GM12878 (cell line): ENCODE measurements around the gene ALDOB. TPM values are rescaled to one million over a fixed set of nuclear protein-coding genes. Genes with fewer than 3 reads are reported as not detected.

Experiments
- ATAC-seq: fragments of 200-7000 bp; cut with Tn5 transposase; 3 replicates; pipeline ENCODE4 v1.9.1; 2020; ENCODE audit warnings: mild to moderate bottlenecking, moderate library complexity
- BruUV-seq: library from RNA; stranded (reverse); fragments of 400-500 nt; replicated peaks from 2 replicates; lab custom pipeline; 2021; lab: Mats Ljungman, UMichigan
- CTCF ChIA-PET: fragments of 300-600 bp; sonication (Branson Sonifier 250); formaldehyde crosslinking; extraction: SDS; loops from one replicate; lab custom pipeline; 2021; ENCODE audit warnings: inconsistent platforms; lab: Yijun Ruan, JAX
- POLR2A ChIA-PET: fragments of 350-600 bp; formaldehyde crosslinking; extraction: SDS; loops from one replicate; lab custom pipeline; 2021; ENCODE audit warnings: inconsistent platforms; lab: Charles Lee
- RAD21 ChIA-PET: fragments of 300-600 bp; sonication (Branson Sonifier 250); formaldehyde crosslinking; loops from one replicate; lab custom pipeline; 2023; ENCODE audit warnings: antibody characterized with exemption; ENCODE audit not compliant: unreplicated experiment; lab: Charles Lee
- SMC1A ChIA-PET: fragments of 300-600 bp; sonication (Branson Sonifier 250); formaldehyde crosslinking; loops from one replicate; lab custom pipeline; 2023; ENCODE audit not compliant: unreplicated experiment, uncharacterized antibody; lab: Charles Lee
- DNase-seq: peaks from one replicate; pipeline ENCODE4 v3.0.0-alpha.2; 2011; ENCODE audit warnings: low read depth, low spot score
- FAIRE-seq: peaks from 3 replicates; lab custom pipeline; 2011; peaks lifted over from hg19 to GRCh38; lab: Jason Lieb, UNC
- H2AFZ ChIP-seq: 2 replicates; pipeline ENCODE4 v1.6.0; 2011; ENCODE audit warnings: low read depth, low read length, control low read depth; ENCODE audit not compliant: control insufficient read depth
- H3K27ac ChIP-seq: 2 replicates; pipeline ENCODE4 v1.5.1; 2011; ENCODE audit warnings: control low read depth; ENCODE audit not compliant: control insufficient read depth, insufficient read depth
- H3K27me3 ChIP-seq, 2 experiments: replicated peaks in 1 of 2; 2 replicates each; pipeline versions ENCODE4 v1.6.0 to v1.6.1; 2011; ENCODE audit warnings: low read length in 1 of 2; ENCODE audit not compliant: control insufficient read depth in 2 of 2, insufficient read depth in 2 of 2
- H3K36me3 ChIP-seq, 2 experiments: 2 replicates each; pipeline ENCODE4 v1.5.1; 2011; ENCODE audit warnings: low read length in 1 of 2; ENCODE audit not compliant: control insufficient read depth in 2 of 2, insufficient read depth in 2 of 2
- H3K4me1 ChIP-seq: 2 replicates; pipeline ENCODE4 v1.6.1; 2011; ENCODE audit warnings: mild to moderate bottlenecking, low read length, moderate library complexity, mixed read lengths; ENCODE audit not compliant: control insufficient read depth, insufficient read depth
- H3K4me2 ChIP-seq: 2 replicates; pipeline ENCODE4 v1.6.0; 2011; ENCODE audit warnings: control low read depth; ENCODE audit not compliant: control insufficient read depth, insufficient read depth
- H3K4me3 ChIP-seq: fragments of 200-600 bp; sonication (generic); 2 replicates; pipeline ENCODE4 v1.5.1; 2016
- H3K79me2 ChIP-seq: 2 replicates; pipeline ENCODE4 v1.6.0; 2011; ENCODE audit warnings: low read length; ENCODE audit not compliant: control insufficient read depth, insufficient read depth
- H3K9ac ChIP-seq: 2 replicates; pipeline ENCODE4 v1.8.0; 2011; ENCODE audit warnings: low read length, control low read depth, mixed read lengths; ENCODE audit not compliant: control insufficient read depth, insufficient read depth
- H3K9me3 ChIP-seq: replicated peaks from 3 replicates; pipeline ENCODE4 v1.5.1; 2011; ENCODE audit warnings: mild to moderate bottlenecking, low read length; ENCODE audit not compliant: control insufficient read depth, insufficient read depth
- H4K20me1 ChIP-seq: 2 replicates; pipeline ENCODE4 v1.6.0; 2011; ENCODE audit not compliant: control insufficient read depth, insufficient read depth
- ATF3 ChIP-seq: IDR thresholded peaks from 2 replicates; pipeline ENCODE4 v1.6.1; 2011; ENCODE audit warnings: low read depth, mild to moderate bottlenecking, low read length, moderate library complexity, borderline replicate concordance; ENCODE audit errors: extremely low read depth
- BHLHE40 ChIP-seq, 2 experiments: fragments of 450-650 bp in 1 of 2; IDR thresholded peaks; 2 replicates each; pipeline ENCODE4 v1.6.1; 2011 to 2017; ENCODE audit warnings: low read depth in 2 of 2, borderline replicate concordance in 1 of 2, improper control_type of control experiment in 1 of 2, low read length in 1 of 2, mild to moderate bottlenecking in 1 of 2
- CHD1 ChIP-seq: IDR thresholded peaks from 2 replicates; pipeline ENCODE4 v1.6.1; 2012; ENCODE audit warnings: low read depth, low read length, improper control_type of control experiment
- CHD4 ChIP-seq: fragments of 200-600 bp; sonication (generic); IDR thresholded peaks from 2 replicates; pipeline ENCODE4 v1.6.1; 2016; ENCODE audit warnings: mild to moderate bottlenecking
- FOS ChIP-seq: IDR thresholded peaks from 3 replicates; pipeline ENCODE4 v1.6.1; 2011; ENCODE audit warnings: borderline replicate concordance; ENCODE audit not compliant: insufficient read length; ENCODE audit errors: extremely low read depth
- IRF3 ChIP-seq: fragments of 450-650 bp; IDR thresholded peaks from 2 replicates; pipeline ENCODE4 v1.6.1; 2014; ENCODE audit warnings: mild to moderate bottlenecking
- NFIC ChIP-seq: IDR thresholded peaks from 2 replicates; pipeline ENCODE4 v1.6.1; 2012; ENCODE audit warnings: low read depth, mild to moderate bottlenecking, inconsistent platforms, low read length, moderate library complexity
- NR2C1 ChIP-seq: fragments of 450-650 bp; IDR thresholded peaks from 2 replicates; pipeline ENCODE4 v1.6.1; 2017; ENCODE audit warnings: antibody characterized with exemption, mild to moderate bottlenecking, moderate library complexity
- PKNOX1 ChIP-seq: fragments of 450-650 bp; IDR thresholded peaks from 2 replicates; pipeline ENCODE4 v1.6.1; 2016; ENCODE audit warnings: mild to moderate bottlenecking
- SMARCA5 ChIP-seq: fragments of 450-650 bp; IDR thresholded peaks from 2 replicates; pipeline ENCODE4 v1.6.1; 2017; ENCODE audit warnings: mild to moderate bottlenecking
- SPI1 ChIP-seq: IDR thresholded peaks from 2 replicates; pipeline ENCODE4 v1.6.1; 2011; ENCODE audit warnings: low read depth, mild to moderate bottlenecking, low read length, moderate library complexity, borderline replicate concordance; ENCODE audit not compliant: insufficient read depth
- SUPT20H ChIP-seq: IDR thresholded peaks from 2 replicates; pipeline ENCODE4 v1.6.1; 2011; ENCODE audit warnings: low read depth, mild to moderate bottlenecking, low read length, moderate library complexity, borderline replicate concordance; ENCODE audit not compliant: control insufficient read depth
- TCF12 ChIP-seq: IDR thresholded peaks from 2 replicates; pipeline ENCODE4 v1.6.1; 2011; ENCODE audit warnings: low read depth, mild to moderate bottlenecking, low read length
- ZBED1 ChIP-seq: IDR thresholded peaks from 2 replicates; pipeline ENCODE4 v1.6.1; 2016; ENCODE audit warnings: borderline replicate concordance
- ZNF207 ChIP-seq: fragments of 450-650 bp; IDR thresholded peaks from 2 replicates; pipeline ENCODE4 v1.6.1; 2014; ENCODE audit warnings: antibody characterized with exemption, mild to moderate bottlenecking, borderline replicate concordance
- ZNF217 ChIP-seq: fragments of 450-650 bp; IDR thresholded peaks from 2 replicates; pipeline ENCODE4 v1.6.1; 2017; ENCODE audit warnings: antibody characterized with exemption, mild to moderate bottlenecking
- ZSCAN29 ChIP-seq: fragments of 450-650 bp; IDR thresholded peaks from 2 replicates; pipeline ENCODE4 v1.6.1; 2017; ENCODE audit warnings: mild to moderate bottlenecking, moderate library complexity
- WGBS: methylation state at CpG from one replicate; pipeline ENCODE4 v1.1.6; 2016; ENCODE audit warnings: low lambda C conversion rate; ENCODE audit not compliant: insufficient replicate concordance, insufficient coverage; ENCODE audit errors: missing lambda C conversion rate; 5-methylcytosine and 5-hydroxymethylcytosine counted together
- in situ Hi-C: fragments of 300-500 bp; cut with MboI; formaldehyde crosslinking; loops from 9 replicates; pipeline ENCODE4 v1.14.3; 2018; ENCODE audit warnings: mixed read lengths
- intact Hi-C: fragments of 100-400 bp; cut with micrococcal nuclease; formaldehyde crosslinking; loops from one replicate; pipeline ENCODE4 v1.14.2; 2022; ENCODE audit not compliant: unreplicated experiment
- polyA plus RNA-seq, 11 experiments: library from polyadenylated mRNA; depleted of rRNA in 4 of 11; unstranded in 6 of 11; stranded (reverse) in 5 of 11; fragments of >200 nt; fragmentation: Nextera tagmentation in 4 of 11; fragmentation: Illumina TruSeq in 1 of 11; extraction: Ambion mirVana in 4 of 11; extraction: Trizol in 1 of 11; gene quantifications; 1 replicate in 1 of 11; 2 replicates in 10 of 11; pipeline versions ENCODE4 v1.2.1 to v1.2.3, GENCODE V29; 2011 to 2016; ENCODE audit warnings: inconsistent platforms in 2 of 11, missing spikeins in 2 of 11, low read depth in 1 of 11
- total RNA-seq, 4 experiments: library from RNA; depleted of rRNA in 3 of 4; stranded (reverse); fragments of >200 nt in 3 of 4; fragmentation: Illumina TruSeq in 1 of 4; extraction: Trizol in 1 of 4; gene quantifications; 2 replicates each; pipeline versions ENCODE4 v1.2.1 to v1.2.3, GENCODE V29; 2013 to 2021
- TF ChIP-seq, protein P1 (sequence below): fragments of 450-650 bp; formaldehyde crosslinking; IDR thresholded peaks from 2 replicates; pipeline ENCODE4 v1.5.0; 2022; ENCODE audit warnings: mild to moderate bottlenecking, missing genetic modification characterization

ALDOB gene
- total and polyA plus RNA-seq, 10 of the 15 experiments (the other 5 are each of a cell fraction or from before 2014, with no cell fraction given): 0.03 to 0.82 (median 0.04) TPM; not detected in 7

GRCh38 chr9:101467690-101468089, 32.1 kb upstream of the ALDOB start (continued):
- TF ChIP-seq, protein P1, sequence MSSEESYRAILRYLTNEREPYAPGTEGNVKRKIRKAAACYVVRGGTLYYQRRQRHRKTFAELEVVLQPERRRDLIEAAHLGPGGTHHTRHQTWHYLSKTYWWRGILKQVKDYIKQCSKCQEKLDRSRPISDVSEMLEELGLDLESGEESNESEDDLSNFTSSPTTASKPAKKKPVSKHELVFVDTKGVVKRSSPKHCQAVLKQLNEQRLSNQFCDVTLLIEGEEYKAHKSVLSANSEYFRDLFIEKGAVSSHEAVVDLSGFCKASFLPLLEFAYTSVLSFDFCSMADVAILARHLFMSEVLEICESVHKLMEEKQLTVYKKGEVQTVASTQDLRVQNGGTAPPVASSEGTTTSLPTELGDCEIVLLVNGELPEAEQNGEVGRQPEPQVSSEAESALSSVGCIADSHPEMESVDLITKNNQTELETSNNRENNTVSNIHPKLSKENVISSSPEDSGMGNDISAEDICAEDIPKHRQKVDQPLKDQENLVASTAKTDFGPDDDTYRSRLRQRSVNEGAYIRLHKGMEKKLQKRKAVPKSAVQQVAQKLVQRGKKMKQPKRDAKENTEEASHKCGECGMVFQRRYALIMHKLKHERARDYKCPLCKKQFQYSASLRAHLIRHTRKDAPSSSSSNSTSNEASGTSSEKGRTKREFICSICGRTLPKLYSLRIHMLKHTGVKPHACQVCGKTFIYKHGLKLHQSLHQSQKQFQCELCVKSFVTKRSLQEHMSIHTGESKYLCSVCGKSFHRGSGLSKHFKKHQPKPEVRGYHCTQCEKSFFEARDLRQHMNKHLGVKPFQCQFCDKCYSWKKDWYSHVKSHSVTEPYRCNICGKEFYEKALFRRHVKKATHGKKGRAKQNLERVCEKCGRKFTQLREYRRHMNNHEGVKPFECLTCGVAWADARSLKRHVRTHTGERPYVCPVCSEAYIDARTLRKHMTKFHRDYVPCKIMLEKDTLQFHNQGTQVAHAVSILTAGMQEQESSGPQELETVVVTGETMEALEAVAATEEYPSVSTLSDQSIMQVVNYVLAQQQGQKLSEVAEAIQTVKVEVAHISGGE (CRISPR knock-in tag): no peak

DNA sequence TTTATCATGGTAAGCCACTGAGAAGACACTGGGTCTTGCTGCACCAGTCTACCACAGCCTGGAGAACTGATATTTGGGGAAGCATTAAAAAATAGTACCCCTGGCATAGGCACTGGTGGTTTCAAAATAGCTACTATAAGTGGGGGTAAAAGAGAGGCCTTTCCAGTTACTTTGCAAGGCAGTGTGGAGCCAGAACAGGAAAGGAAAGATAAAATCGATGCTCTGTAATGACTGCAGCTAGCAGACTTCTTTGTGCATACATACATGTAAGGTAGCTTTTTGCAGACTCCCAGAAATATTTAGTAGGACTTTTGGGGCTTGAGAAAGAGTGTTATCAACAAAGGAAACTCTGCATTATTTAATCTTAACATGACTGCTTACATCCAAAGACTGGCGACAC, 31.3 kb upstream of the ALDOB start:
- Histone ChIP-seq H3K27me3 (no peaks in the 10 kb centered on the region; a peak in 1 of 4 replicates), H3K4me3 (no peak overlapping the region), H3K27ac (no peak overlapping the region), H3K4me1 (no peaks in the 10 kb centered on the region), H3K9ac (no peak overlapping the region)
- POLR2A ChIA-PET: interaction anchor here (1.1 kb wide), 1 partner anchor 62 kb away, joined by 3 read pairs; no protein-coding TSS in a partner anchor
- CTCF ChIA-PET: interaction anchor here (1.1 to 3.5 kb wide), 5 partner anchors 9 to 101 kb away, joined by 3 to 15 read pairs (median 5); no protein-coding TSS in a partner anchor
- 2% methylated on average over 2 of the region's 2 CpGs for WGBS
- TF ChIP-seq ATF3 (no peak), IRF3 (no peak), SPI1 (no peak), PKNOX1 (no peak), NR2C1 (no peak), SMARCA5 (no peak), CHD4 (no peak), SUPT20H (no peak), ZSCAN29 (no peak), BHLHE40 (IDR thresholded peaks at IDR 0.05; ENCODE audit: borderline replicate concordance in 1 of 2, low read depth in 2 of 2, low read length in 1 of 2) (no peak), TCF12 (no peak), ZNF207 (no peak), ZBED1 (no peak), NFIC (no peak), CHD1 (no peak), FOS (no peak), ZNF217 (no peak)
- TF ChIP-seq, all 136 proteins: peak for 0
- Histone ChIP-seq H3K9me3 (no peaks in the 10 kb centered on the region), H3K79me2 (no peaks in the 10 kb centered on the region), H3K4me2 (no peak overlapping the region), H3K36me3 (no peaks in the 10 kb centered on the region), H2AFZ (no peak overlapping the region), H4K20me1 (no peaks in the 10 kb centered on the region)
- SMC1A ChIA-PET: interaction anchor here (1.6 to 1.7 kb wide), 3 partner anchors 8 to 33 kb away, joined by 3 to 6 read pairs (median 3); no protein-coding TSS in a partner anchor
- in situ Hi-C loops (no loop called here), intact Hi-C loops (no loop called here)
- DNase-seq: no peak
- no peak for ATAC-seq
- BruUV-seq: no TSS peak
- RAD21 ChIA-PET: no interaction called here
- FAIRE-seq: no peak
